ES-I3 (cell line): ENCODE results near the gene ORC4.
"Not testable (repeated sequence)": the region's sequence is repeated elsewhere in the genome, so short reads cannot be mapped to it uniquely, and the experiment has no call there.

Experiments used
- H3K36me3 ChIP-seq: 2 replicates; pipeline ENCODE4 v1.6.1; 2013; ENCODE audit warnings: mild to moderate bottlenecking, low read length, control low read depth, moderate library complexity; ENCODE audit not compliant: insufficient read depth
- H3K4me1 ChIP-seq: 2 replicates; pipeline ENCODE4 v1.6.1; 2013; ENCODE audit warnings: mild to moderate bottlenecking, control low read depth, low read length; ENCODE audit not compliant: insufficient read depth
- H3K9ac ChIP-seq: 2 replicates; pipeline ENCODE4 v1.6.1; 2013; ENCODE audit warnings: low read depth, mild to moderate bottlenecking, low read length, moderate library complexity
- H3K9me3 ChIP-seq: 2 replicates; pipeline ENCODE4 v1.6.1; 2013; ENCODE audit warnings: mild to moderate bottlenecking, low read length, moderate library complexity; ENCODE audit not compliant: control insufficient read depth, insufficient read depth

The ORC4 gene

DNA sequence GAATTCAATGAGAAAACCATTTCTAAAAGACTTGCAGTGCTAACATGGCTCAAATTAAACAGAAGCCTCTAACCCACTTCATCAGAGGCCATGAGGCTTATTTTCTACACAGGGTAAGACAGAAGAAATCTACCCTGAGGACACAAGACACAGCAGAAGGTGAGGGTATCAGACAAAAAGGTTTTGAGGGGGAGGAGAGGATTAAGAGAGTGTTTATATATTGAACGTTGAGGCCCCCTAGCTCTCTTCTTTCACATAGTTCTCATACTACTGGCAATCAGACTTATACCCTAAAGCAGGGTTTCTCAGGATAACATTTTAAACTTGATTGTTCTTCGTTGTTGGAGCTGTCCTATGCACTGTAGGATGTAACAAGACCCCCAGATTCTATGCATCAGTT lies 21.4 kb downstream of the ORC4 start:
- no peaks in the 10 kb centered on the region; the same call in 1 of the 2 replicates for H3K4me1 ChIP-seq
- no peak overlapping the region for H3K9ac ChIP-seq
- no peaks in the 10 kb centered on the region for H3K36me3 ChIP-seq
- peaks cover 2% of the 10 kb centered on the region; the same call in 1 of the 2 replicates for H3K9me3 ChIP-seq

DNA sequence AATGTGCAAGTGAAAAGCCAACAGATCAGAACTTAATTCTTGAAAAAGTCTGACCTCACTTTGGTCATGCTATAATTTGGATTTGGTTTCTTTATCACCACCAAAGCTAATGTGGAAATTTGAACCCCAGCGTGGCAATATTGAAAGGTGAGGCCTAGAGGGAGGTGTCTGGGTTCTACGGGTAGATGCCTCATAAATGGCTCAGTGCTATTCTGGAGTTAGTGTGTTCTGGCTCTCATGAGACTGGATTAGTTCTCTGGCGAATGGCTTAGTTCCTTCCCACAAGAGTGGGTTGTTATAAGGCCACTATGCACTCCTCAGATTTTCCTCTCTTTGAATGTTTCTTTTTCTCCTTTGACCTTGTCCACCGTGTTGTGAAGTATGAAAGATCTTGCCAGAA lies 22.3 kb downstream of the ORC4 start:
- no peak overlapping the region for H3K9ac ChIP-seq
- no peaks in the 10 kb centered on the region for H3K36me3 ChIP-seq
- peaks cover 2% of the 10 kb centered on the region; the same call in 1 of the 2 replicates for H3K9me3 ChIP-seq
- H3K4me1 ChIP-seq = no peaks in the 10 kb centered on the region; the same call in 1 of the 2 replicates

DNA sequence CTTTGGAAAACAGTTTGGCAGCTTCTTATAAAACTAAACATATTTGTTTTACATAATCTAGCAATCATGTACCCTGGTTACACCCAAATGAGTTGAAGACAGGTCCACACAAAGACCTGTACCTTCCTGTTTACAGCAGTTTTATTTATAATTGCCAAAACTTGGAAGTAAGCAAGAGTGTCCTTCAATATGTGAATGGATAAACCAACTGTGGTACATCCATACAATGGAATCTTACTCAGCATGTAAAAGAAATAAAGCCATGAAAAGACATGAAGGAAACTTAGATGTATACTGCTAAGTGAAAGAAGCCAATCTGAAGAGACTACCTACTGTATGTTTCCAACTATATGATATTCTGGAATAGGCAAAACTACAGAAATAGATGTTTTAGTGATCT lies 23.7 kb downstream of the ORC4 start:
- no peaks in the 10 kb centered on the region for H3K36me3 ChIP-seq
- peaks cover 2% of the 10 kb centered on the region; the same call in 1 of the 2 replicates for H3K9me3 ChIP-seq

DNA sequence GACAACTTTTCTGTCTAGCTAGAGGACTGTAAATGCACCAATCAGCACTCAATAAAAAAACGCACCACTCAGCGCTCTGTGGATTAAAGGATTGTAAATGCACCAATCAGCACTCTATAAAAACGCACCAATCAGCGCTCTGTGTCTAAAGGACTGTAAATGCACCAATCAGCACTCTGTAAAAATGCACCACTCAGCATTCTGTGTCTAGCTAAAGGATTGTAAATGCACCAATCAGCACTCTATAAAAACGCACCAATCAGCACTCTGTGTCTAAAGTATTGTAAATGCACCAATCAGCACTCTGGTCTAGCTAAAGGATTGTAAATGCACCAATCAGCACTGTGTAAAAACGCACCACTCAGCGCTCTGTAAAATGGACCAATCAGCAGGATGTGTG lies 25.6 kb downstream of the ORC4 start:
- H3K9me3 ChIP-seq = not testable (repeated sequence)

More for the DNA sequence above, 23.7 kb downstream of the ORC4 start:
- no peaks in the 10 kb centered on the region; the same call in 1 of the 2 replicates for H3K4me1 ChIP-seq
- no peak overlapping the region for H3K9ac ChIP-seq

DNA sequence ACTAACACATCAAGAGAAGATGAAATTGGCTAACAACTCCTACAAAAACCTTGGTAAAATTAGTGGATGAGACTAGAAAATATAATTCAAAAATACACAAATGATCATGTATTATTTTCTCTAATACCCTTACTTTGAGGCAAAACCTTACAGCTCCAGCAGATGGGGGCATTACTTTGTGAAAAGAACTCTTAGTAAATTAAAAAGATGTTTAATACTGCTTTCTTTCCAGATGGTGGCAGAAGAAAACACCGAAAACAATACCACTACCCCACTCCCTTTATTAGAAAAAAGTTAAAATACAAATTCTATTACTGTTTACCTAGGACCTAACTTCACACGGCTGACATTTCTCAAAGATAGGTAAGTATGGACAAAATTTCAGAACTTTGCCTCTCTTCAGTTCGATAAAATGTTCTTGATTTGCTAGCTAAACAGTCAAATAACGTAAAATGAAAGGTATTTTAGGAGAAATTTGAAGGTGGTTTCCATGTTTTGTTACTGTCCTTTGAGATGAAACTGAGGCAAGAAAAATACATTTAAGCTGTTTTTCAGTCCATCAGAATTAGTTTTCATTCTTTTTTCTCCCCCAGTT lies 30.6 kb downstream of the ORC4 start:
- Histone ChIP-seq H3K9me3 (no peaks in the 10 kb centered on the region), H3K9ac (no peak overlapping the region), H3K36me3 (no peaks in the 10 kb centered on the region), H3K4me1 (peaks cover 14% of the 10 kb centered on the region; the same call in 1 of the 2 replicates)

More for the DNA sequence above, 25.6 kb downstream of the ORC4 start:
- H3K4me1 ChIP-seq, H3K36me3 ChIP-seq, H3K9ac ChIP-seq: not testable (repeated sequence)

DNA sequence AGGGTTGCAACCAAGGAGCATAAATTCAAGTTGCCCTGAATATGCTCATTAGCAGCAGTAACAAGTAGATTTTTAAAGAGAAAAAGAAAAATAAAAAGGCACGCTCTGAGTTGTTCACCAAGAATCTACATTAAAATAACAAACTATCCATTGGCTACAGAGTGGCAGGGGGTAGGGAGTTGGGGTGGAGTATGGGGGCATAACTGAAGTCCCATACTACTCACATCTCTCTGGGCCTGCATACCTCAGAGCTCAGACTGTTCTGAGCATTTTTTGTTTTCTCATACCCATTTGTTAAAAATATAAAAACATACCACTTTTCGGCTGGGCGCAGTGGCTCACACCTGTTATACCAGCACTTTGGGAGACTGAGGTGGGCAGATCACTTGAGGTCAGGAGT lies 31.4 kb downstream of the ORC4 start:
- Histone ChIP-seq H3K9me3 (no peaks in the 10 kb centered on the region), H3K9ac (no peak overlapping the region), H3K36me3 (no peaks in the 10 kb centered on the region; the same call in 1 of the 2 replicates), H3K4me1 (peaks cover 14% of the 10 kb centered on the region; the same call in 1 of the 2 replicates)

DNA sequence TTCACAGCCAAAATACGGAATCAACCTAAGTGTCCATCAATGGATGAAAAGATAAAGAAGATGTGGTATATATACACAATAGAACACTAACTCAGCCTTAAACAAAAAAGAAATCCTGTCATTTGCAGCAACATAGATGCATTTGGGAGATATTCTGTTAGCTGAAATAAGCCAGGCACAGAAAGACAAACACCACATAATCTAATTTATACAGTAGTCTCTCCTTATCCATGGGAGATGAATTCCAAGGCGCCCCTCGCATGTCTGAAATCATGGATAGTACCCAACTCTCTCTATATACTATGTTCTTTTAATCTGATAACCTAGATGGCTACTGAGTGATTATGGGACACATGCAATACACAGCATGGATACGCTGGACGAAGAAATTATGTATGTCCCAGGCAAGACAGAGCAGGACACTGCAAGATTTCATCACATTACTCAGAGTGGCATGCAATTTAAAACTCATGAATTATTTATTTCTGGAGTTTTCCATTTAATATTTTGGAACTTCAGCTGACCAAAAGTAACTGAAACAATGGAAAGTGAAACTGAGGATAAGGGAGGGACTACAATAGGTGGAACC lies 39.5 kb downstream of the ORC4 start:
- Histone ChIP-seq H3K9me3 (no peaks in the 10 kb centered on the region), H3K36me3 (no peaks in the 10 kb centered on the region; the same call in 1 of the 2 replicates), H3K4me1 (no peaks in the 10 kb centered on the region), H3K9ac (no peak overlapping the region)

DNA sequence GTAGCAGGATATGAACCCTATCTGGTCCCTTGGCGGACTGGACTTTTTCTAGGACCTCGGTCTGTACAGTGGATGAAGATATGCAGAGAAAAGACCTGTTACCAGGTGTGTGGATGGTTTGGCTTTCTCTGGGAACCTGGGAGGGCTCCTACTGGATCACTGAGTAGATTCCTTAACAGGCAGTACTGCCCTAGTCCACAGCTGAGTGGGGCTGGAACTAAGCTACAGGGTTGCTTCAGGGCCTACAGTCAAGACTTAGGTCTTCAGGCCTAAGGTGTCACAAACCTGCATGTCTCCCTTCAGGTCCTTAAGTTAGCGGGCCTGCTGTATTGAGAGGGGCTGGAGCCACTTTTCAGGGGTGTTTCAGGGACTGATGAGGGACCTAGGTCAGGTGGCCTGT lies 42.9 kb downstream of the ORC4 start:
- no peaks in the 10 kb centered on the region for H3K9me3 ChIP-seq
- peaks cover 5% of the 10 kb centered on the region; the same call in 1 of the 2 replicates for H3K4me1 ChIP-seq
- H3K36me3 ChIP-seq = peaks cover 3% of the 10 kb centered on the region
- no peak overlapping the region for H3K9ac ChIP-seq

DNA sequence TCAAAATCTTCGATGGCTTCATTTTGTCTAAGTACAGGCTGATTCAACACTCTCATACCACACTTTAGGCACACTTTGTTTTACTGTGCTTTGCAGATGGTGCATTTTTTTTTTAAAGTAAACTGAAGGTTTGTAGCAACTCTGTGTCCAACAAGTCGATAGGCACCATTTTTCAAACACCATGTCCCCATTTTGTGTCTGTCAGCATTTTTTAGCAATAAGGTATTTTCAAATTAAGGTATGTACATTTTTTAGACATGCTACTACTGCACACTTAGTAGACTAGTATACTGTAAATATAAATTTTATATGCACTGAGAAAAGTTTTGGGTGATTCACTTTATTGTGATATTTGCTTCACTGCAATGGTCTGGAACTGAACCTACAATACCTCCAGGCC lies 44.4 kb downstream of the ORC4 start:
- no peak overlapping the region for H3K9ac ChIP-seq
- peaks cover 5% of the 10 kb centered on the region; the same call in 1 of the 2 replicates for H3K4me1 ChIP-seq
- H3K36me3 ChIP-seq = peaks cover 3% of the 10 kb centered on the region
- H3K9me3 ChIP-seq = no peaks in the 10 kb centered on the region

DNA sequence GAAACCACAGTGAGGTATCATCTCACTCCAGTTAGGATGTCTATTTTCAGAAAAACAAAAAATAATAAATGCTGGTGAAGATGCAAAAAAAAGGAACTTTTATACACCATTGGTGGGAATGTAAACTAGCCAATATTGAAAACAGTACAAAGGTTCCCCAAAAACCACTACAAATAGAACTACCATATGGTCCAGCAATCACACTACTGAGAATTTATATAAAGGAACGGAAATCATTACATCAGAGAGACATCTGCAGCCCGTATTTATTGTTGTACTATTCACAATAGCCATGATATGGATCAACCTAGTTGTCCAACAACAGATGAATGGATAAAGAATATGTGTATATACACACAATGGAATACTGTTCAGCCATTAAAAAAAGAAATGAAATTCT lies 52.0 kb downstream of the ORC4 start:
- Histone ChIP-seq H3K9ac (no peak overlapping the region), H3K36me3 (peaks cover 6% of the 10 kb centered on the region), H3K9me3 (no peaks in the 10 kb centered on the region), H3K4me1 (peaks cover under 1% of the 10 kb centered on the region; the same call in 1 of the 2 replicates)

DNA sequence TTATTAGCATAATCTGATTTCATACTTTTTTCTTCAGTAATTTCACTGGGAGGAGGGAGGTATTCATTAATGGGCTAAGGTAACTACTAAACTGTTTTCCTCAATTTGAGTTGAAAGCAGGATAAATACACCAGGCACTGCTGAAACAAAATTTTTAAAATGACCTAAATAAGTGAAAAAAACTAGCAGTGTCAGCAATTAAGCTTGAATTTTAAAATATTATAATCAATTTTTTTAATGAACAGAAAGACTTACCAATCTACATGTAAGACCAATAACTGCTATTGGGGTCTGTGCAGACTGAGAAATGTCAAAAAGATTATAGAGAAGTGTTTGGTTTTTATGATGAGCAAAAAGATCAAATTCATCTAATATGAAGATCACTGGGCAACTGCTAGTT lies 68.4 kb downstream of the ORC4 start:
- Histone ChIP-seq H3K9me3 (no peaks in the 10 kb centered on the region), H3K9ac (no peak overlapping the region), H3K36me3 (0 out of 2 replicates have a peak, but pooled peaks cover 2% of the 10 kb centered on the region), H3K4me1 (no peaks in the 10 kb centered on the region)

DNA sequence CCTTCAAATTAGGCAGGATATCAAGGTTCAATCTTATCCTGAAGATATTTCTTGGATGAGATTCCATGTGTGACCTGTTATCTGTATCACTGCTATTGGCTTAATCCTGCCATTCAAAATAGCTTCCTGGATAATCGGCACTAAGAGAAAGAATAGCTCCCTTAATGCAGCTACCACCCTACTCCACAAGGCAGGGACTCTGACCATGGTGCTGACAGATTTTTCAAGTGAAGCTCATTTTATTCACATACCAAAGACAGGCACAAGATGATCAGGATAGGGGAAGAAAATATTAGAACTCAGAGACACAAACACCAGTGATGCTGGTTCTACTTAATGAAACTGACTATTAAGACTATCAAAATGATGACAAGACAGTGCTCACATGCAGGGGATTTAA lies 74.9 kb downstream of the ORC4 start:
- Histone ChIP-seq H3K4me1 (no peaks in the 10 kb centered on the region), H3K36me3 (peaks cover 3% of the 10 kb centered on the region; the same call in 1 of the 2 replicates), H3K9ac (no peak overlapping the region), H3K9me3 (no peaks in the 10 kb centered on the region)

DNA sequence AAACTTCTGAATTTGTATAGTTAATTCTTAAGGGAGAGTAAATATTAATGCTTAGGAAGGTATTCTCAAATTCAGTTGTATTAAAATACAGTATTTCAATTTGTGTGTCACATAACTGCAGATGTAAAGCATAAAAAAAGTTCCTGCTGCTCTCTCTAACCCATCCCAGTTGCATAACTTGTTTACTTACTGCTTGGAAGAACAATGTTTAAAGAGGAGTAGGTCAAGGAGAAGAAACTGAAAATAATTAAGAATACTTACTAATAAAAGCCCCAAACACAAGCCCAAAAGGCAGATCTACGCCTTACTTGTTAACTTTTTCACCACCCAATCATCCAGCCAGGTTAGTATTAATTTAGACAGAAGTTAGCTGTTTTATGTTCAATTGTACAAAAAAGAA lies 81.2 kb downstream of the ORC4 start:
- Histone ChIP-seq H3K4me1 (no peaks in the 10 kb centered on the region), H3K9ac (no peak overlapping the region), H3K36me3 (peaks cover 8% of the 10 kb centered on the region), H3K9me3 (no peaks in the 10 kb centered on the region)

DNA sequence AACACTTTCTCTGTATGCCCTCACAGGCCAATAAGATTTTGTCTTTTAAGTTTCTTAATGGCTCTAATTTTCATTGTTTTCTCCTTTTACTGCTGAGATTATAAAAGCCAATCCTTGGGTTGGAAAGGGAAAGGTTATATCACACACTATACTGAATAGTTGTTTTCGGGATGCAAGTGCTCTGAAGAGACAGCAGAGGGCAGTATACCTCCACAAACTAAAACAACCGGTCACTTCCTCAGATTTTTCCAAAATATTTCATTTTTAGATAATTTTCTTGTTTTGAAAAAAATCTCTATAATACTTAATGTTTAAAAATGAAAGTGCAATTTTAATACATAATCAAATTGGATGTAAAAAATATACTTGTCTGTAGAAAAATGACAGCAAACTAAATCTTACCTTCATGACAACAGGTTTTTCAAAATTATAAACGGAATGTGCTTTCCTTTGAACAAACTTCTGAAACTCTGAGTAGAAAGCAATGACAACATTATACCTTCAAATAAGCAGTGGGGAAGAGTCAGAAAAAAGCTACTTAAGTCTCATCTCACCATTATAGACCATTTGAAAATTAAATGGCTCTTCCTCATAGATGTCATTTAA lies 82.7 kb downstream of the ORC4 start:
- no peaks in the 10 kb centered on the region for H3K9me3 ChIP-seq
- no peaks in the 10 kb centered on the region for H3K4me1 ChIP-seq

More for the DNA sequence above, 82.7 kb downstream of the ORC4 start:
- Histone ChIP-seq H3K9ac (no peak overlapping the region), H3K36me3 (peaks cover 5% of the 10 kb centered on the region)
